ENCODE measurements around the gene LSMEM2.
A peak's percentile ranks its signal among the peaks of the same experiment; 100 is the strongest.
"Not testable (repeated sequence)": the region's sequence is repeated elsewhere in the genome, so short reads cannot be mapped to it uniquely, and the experiment has no call there.

LSMEM2 gene

DNA sequence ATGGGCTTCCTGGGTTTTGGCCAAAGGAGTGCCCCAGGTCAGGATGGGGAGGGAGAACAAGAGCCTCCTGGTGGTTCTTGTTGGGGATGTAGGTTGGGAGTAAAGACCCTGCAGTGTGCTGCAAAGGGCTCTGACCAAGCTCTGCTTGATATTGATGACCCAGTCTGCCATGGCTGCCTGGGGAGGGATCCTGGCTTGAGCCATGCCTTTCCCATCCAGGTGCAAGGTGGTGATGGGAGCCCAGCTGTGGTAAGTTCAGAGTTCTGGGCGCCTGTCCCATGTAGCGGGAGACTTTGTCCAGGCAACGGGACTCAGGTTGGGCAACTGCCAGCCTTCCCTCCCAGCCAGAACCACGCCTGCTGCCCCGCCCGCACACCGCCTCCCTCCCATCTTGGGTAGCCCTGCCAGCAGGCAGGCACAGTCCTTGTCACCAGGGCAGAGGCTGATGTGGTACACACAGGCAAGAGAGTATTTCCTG lies 40.3 kb upstream of the LSMEM2 start:
- H3K36me3 ChIP-seq (ENCODE audit: control insufficient read depth, low read depth, low read length) = no peaks in the 10 kb centered on the region
- H3K4me1 ChIP-seq (ENCODE audit: control insufficient read depth, low read depth, low read length) = peaks cover 57% of the 10 kb centered on the region
- no peak overlapping the region for H3K27ac ChIP-seq (ENCODE audit: low read length)
- peak overlapping the region; percentile 90 for H3K4me3 ChIP-seq (ENCODE audit: low read length)
- no peaks in the 10 kb centered on the region for H3K9me3 ChIP-seq (ENCODE audit: control insufficient read depth, low read depth, low read length)
- no peaks in the 10 kb centered on the region for H3K27me3 ChIP-seq (ENCODE audit: control insufficient read depth, insufficient read depth, low read length)
- H3K9ac ChIP-seq (ENCODE audit: low read length) = peak overlapping the region; percentile 13

DNA sequence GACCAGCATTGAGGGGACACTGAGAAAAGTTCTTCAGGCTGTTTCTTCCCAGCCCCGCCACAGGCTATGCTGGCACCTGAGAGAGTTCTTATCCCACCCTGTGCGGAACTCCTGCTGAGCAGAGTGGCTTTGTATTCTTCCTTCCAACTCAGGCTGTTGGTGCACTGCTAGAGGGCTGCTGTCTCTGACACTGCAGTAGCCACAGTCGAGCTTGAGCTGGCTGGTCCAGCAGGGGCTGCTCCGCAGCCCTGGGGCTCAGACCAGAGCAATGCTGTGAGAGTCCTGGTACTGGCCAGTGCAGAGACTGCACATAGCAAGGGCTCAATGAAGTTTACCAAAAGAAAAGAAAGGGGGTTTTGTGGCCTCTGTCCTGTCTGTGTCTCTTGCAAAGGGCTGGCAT lies 39.2 kb upstream of the LSMEM2 start:
- Histone ChIP-seq H3K36me3 (ENCODE audit: control insufficient read depth, low read depth, low read length) (peaks cover 3% of the 10 kb centered on the region), H3K27me3 (ENCODE audit: control insufficient read depth, insufficient read depth, low read length) (no peaks in the 10 kb centered on the region), H3K4me1 (ENCODE audit: control insufficient read depth, low read depth, low read length) (peaks cover 57% of the 10 kb centered on the region), H3K9me3 (ENCODE audit: control insufficient read depth, low read depth, low read length) (no peaks in the 10 kb centered on the region), H3K4me3 (ENCODE audit: low read length) (no peak overlapping the region), H3K9ac (ENCODE audit: low read length) (no peak overlapping the region), H3K27ac (ENCODE audit: low read length) (no peak overlapping the region)

GRCh38 chr3:50241163-50241562 lies 37.7 kb upstream of the LSMEM2 start:
- Histone ChIP-seq H3K4me3 (ENCODE audit: low read length) (peak overlapping the region; percentile 53), H3K36me3 (ENCODE audit: control insufficient read depth, low read depth, low read length) (peaks cover 3% of the 10 kb centered on the region), H3K9me3 (ENCODE audit: control insufficient read depth, low read depth, low read length) (no peaks in the 10 kb centered on the region), H3K4me1 (ENCODE audit: control insufficient read depth, low read depth, low read length) (peaks cover 64% of the 10 kb centered on the region), H3K9ac (ENCODE audit: low read length) (peak overlapping the region; percentile 60), H3K27ac (ENCODE audit: low read length) (peak overlapping the region; percentile 79), H3K27me3 (ENCODE audit: control insufficient read depth, insufficient read depth, low read length) (no peaks in the 10 kb centered on the region)

GRCh38 chr3:50241713-50242380 lies 37.0 kb upstream of the LSMEM2 start:
- no peaks in the 10 kb centered on the region for H3K27me3 ChIP-seq (ENCODE audit: control insufficient read depth, insufficient read depth, low read length)
- H3K9ac ChIP-seq (ENCODE audit: low read length) = peak overlapping the region; percentile 60
- peaks cover 3% of the 10 kb centered on the region for H3K36me3 ChIP-seq (ENCODE audit: control insufficient read depth, low read depth, low read length)
- H3K4me1 ChIP-seq (ENCODE audit: control insufficient read depth, low read depth, low read length) = peaks cover 70% of the 10 kb centered on the region
- H3K9me3 ChIP-seq (ENCODE audit: control insufficient read depth, low read depth, low read length) = no peaks in the 10 kb centered on the region
- peak overlapping the region; percentile 53 for H3K4me3 ChIP-seq (ENCODE audit: low read length)
- H3K27ac ChIP-seq (ENCODE audit: low read length) = peak overlapping the region; percentile 79

- Histone ChIP-seq H3K27ac (ENCODE audit: low read length) (no peak overlapping the region), H3K9me3 (ENCODE audit: control insufficient read depth, low read depth, low read length) (no peaks in the 10 kb centered on the region), H3K4me1 (ENCODE audit: control insufficient read depth, low read depth, low read length) (peaks cover 71% of the 10 kb centered on the region), H3K27me3 (ENCODE audit: control insufficient read depth, insufficient read depth, low read length) (no peaks in the 10 kb centered on the region), H3K4me3 (ENCODE audit: low read length) (no peak overlapping the region), H3K9ac (ENCODE audit: low read length) (no peak overlapping the region), H3K36me3 (ENCODE audit: control insufficient read depth, low read depth, low read length) (peaks cover 3% of the 10 kb centered on the region)
Measured at GRCh38 chr3:50242381-50242770, 36.5 kb upstream of the LSMEM2 start.

GRCh38 chr3:50242851-50243542 lies 35.9 kb upstream of the LSMEM2 start:
- Histone ChIP-seq H3K27ac (ENCODE audit: low read length) (peak overlapping the region; percentile 7), H3K36me3 (ENCODE audit: control insufficient read depth, low read depth, low read length) (peaks cover 3% of the 10 kb centered on the region), H3K4me1 (ENCODE audit: control insufficient read depth, low read depth, low read length) (peaks cover 68% of the 10 kb centered on the region)

GRCh38 chr3:50243543-50243895 lies 35.4 kb upstream of the LSMEM2 start:
- Histone ChIP-seq H3K4me1 (ENCODE audit: control insufficient read depth, low read depth, low read length) (peaks cover 63% of the 10 kb centered on the region), H3K27me3 (ENCODE audit: control insufficient read depth, insufficient read depth, low read length) (no peaks in the 10 kb centered on the region), H3K27ac (ENCODE audit: low read length) (peak overlapping the region; percentile 7), H3K9me3 (ENCODE audit: control insufficient read depth, low read depth, low read length) (no peaks in the 10 kb centered on the region), H3K9ac (ENCODE audit: low read length) (peak overlapping the region; percentile 14), H3K36me3 (ENCODE audit: control insufficient read depth, low read depth, low read length) (peaks cover 3% of the 10 kb centered on the region), H3K4me3 (ENCODE audit: low read length) (no peak overlapping the region)

More at GRCh38 chr3:50242851-50243542, 35.9 kb upstream of the LSMEM2 start:
- Histone ChIP-seq H3K9me3 (ENCODE audit: control insufficient read depth, low read depth, low read length) (no peaks in the 10 kb centered on the region), H3K27me3 (ENCODE audit: control insufficient read depth, insufficient read depth, low read length) (no peaks in the 10 kb centered on the region), H3K9ac (ENCODE audit: low read length) (peak overlapping the region; percentile 14), H3K4me3 (ENCODE audit: low read length) (no peak overlapping the region)

DNA sequence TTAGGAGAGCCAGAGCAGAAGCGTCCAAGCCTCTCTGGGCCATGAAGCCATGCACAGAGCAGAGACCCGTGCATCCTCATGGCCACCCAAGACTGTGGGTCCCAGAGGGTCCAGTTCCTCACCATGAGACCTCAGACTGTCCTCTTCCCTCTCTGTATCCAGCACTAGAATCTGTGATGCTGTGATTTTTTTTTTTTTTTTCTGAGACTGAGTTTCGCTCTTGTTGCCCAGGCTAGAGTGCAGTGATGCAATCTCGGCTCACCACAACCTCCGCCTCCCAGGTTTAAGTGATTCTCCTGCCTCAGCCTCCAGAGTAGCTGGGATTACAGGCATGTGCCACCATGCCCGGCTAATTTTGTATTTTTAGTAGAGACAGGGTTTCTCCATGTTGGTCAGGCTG lies 34.1 kb upstream of the LSMEM2 start:
- H3K27ac ChIP-seq (ENCODE audit: low read length); H3K9me3 ChIP-seq (ENCODE audit: control insufficient read depth, low read depth, low read length); H3K4me3 ChIP-seq (ENCODE audit: low read length); H3K27me3 ChIP-seq (ENCODE audit: control insufficient read depth, insufficient read depth, low read length); H3K36me3 ChIP-seq (ENCODE audit: control insufficient read depth, low read depth, low read length); H3K9ac ChIP-seq (ENCODE audit: low read length): not testable (repeated sequence)
- peaks cover 50% of the 10 kb centered on the region for H3K4me1 ChIP-seq (ENCODE audit: control insufficient read depth, low read depth, low read length)

- peak overlapping the region; percentile 25 for H3K4me3 ChIP-seq (ENCODE audit: low read length)
- H3K27me3 ChIP-seq (ENCODE audit: control insufficient read depth, insufficient read depth, low read length) = no peaks in the 10 kb centered on the region
- H3K36me3 ChIP-seq (ENCODE audit: control insufficient read depth, low read depth, low read length) = peaks cover 3% of the 10 kb centered on the region
- H3K9ac ChIP-seq (ENCODE audit: low read length) = peak overlapping the region; percentile 53
- no peaks in the 10 kb centered on the region for H3K9me3 ChIP-seq (ENCODE audit: control insufficient read depth, low read depth, low read length)
- H3K4me1 ChIP-seq (ENCODE audit: control insufficient read depth, low read depth, low read length) = peaks cover 45% of the 10 kb centered on the region
- peak overlapping the region; percentile 60 for H3K27ac ChIP-seq (ENCODE audit: low read length)
Measured at GRCh38 chr3:50245251-50245745, 33.6 kb upstream of the LSMEM2 start.

DNA sequence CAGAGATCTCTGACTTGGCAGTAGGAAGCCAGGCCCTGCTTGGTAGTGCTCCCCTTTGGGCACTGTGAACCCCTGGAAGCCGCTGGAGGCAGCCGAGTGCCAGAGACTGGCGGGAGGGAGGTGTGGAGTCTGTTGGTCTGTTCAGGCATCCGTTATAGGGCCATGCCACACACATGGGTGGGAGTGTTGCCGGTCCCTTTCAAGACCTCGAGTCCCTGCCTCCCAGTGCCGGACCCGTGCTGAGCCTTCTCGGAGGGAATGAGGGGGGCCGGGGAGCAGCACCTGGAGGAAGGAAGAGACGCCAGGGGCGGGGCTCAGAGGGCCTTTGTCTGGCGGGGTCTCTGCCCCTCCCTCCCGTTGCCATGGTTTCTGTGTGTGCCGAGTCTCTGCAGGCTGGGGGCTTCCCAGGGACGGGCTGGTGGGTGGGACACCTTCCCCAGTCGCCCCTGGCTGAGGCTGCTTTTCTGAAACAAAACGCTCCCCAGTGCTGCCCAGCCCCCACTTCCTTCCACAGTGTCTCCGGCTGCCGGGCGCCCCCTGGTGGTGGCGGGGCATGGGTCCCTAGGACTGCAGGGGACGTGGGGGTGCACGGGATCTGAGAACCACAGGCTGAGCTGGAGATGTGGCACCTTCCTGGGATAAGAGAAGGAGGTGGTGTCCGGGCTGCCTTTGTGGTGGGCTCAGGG lies 32.9 kb upstream of the LSMEM2 start:
- Histone ChIP-seq H3K4me3 (ENCODE audit: low read length) (peak overlapping the region; percentile 25), H3K36me3 (ENCODE audit: control insufficient read depth, low read depth, low read length) (peaks cover 3% of the 10 kb centered on the region), H3K4me1 (ENCODE audit: control insufficient read depth, low read depth, low read length) (peaks cover 42% of the 10 kb centered on the region), H3K9me3 (ENCODE audit: control insufficient read depth, low read depth, low read length) (no peaks in the 10 kb centered on the region), H3K9ac (ENCODE audit: low read length) (peak overlapping the region; percentile 53), H3K27ac (ENCODE audit: low read length) (peak overlapping the region; percentile 60), H3K27me3 (ENCODE audit: control insufficient read depth, insufficient read depth, low read length) (no peaks in the 10 kb centered on the region)

DNA sequence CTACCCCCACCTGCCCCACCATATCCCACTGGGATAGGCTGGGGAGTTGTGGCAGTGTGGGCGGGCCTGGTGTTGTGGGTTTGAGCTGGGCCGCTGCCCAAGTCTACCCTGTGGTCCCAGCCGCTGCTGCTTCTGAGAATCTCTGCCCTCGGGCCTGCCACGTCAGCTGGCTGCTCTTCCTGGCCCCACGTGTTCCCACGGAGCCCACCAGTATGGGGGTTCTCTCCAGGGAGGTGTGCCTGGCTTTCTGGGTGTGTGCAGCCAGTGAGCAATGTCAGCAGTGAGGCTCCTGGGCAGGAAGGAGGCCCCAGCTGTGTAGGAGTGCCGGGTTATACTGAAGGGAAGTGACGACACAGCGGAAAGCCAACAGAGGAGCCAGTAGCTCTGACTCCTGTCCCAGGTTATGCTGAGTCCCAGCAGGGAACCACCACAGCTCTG lies 32.4 kb upstream of the LSMEM2 start:
- H3K4me1 ChIP-seq (ENCODE audit: control insufficient read depth, low read depth, low read length) = peaks cover 37% of the 10 kb centered on the region
- H3K27ac ChIP-seq (ENCODE audit: low read length) = peak overlapping the region; percentile 59
- H3K4me3 ChIP-seq (ENCODE audit: low read length) = no peak overlapping the region
- no peaks in the 10 kb centered on the region for H3K27me3 ChIP-seq (ENCODE audit: control insufficient read depth, insufficient read depth, low read length)
- no peaks in the 10 kb centered on the region for H3K9me3 ChIP-seq (ENCODE audit: control insufficient read depth, low read depth, low read length)
- peaks cover 3% of the 10 kb centered on the region for H3K36me3 ChIP-seq (ENCODE audit: control insufficient read depth, low read depth, low read length)
- H3K9ac ChIP-seq (ENCODE audit: low read length) = peak overlapping the region; percentile 40
